Gastrocnemius medialis (tissue), 4 donors: ENCODE results near the gene KRTCAP2. TPM values are rescaled to one million over a fixed set of nuclear protein-coding genes. Genes with fewer than 3 reads are reported as not detected.

ENCODE experiments used
- ATAC-seq, 2 donors: fragments of 150-250 bp; one replicate each; pipeline ENCODE4 v1.9.1; 2016
- DNase-seq, 2 donors: peaks; one replicate each; pipeline ENCODE4 v3.0.0-alpha.2; 2019
- H3K27ac ChIP-seq, 4 donors: fragments of 200-600 bp; sonication (generic); 1 replicate in 1 of 4; 2 replicates in 3 of 4; pipeline ENCODE4 v1.5.1; 2016 to 2018; ENCODE audit warnings: mild to moderate bottlenecking in 2 of 4, moderate library complexity in 1 of 4
- H3K27me3 ChIP-seq, 3 donors: fragments of 200-600 bp; sonication (generic) in 2 of 3; 1 replicate in 1 of 3; 2 replicates in 2 of 3; pipeline versions ENCODE4 v1.5.1 to v1.6.0; 2016 to 2019; ENCODE audit warnings: mild to moderate bottlenecking in 1 of 3, moderate library complexity in 1 of 3
- H3K36me3 ChIP-seq, 2 donors: fragments of 200-600 bp; sonication (generic) in 1 of 2; one replicate each; pipeline ENCODE4 v1.5.1; 2017 to 2018
- H3K4me1 ChIP-seq, 2 donors: fragments of 200-600 bp; sonication (generic) in 1 of 2; one replicate each; pipeline ENCODE4 v1.5.1; 2016 to 2017; ENCODE audit warnings: mild to moderate bottlenecking in 2 of 2
- H3K4me3 ChIP-seq, 4 donors: fragments of 200-600 bp; sonication (generic) in 3 of 4; 1 replicate in 1 of 4; 2 replicates in 3 of 4; pipeline ENCODE4 v1.5.1; 2016 to 2019; ENCODE audit warnings: mild to moderate bottlenecking in 2 of 4
- H3K9me3 ChIP-seq, 3 donors: fragments of 200-600 bp; sonication (generic) in 2 of 3; 1 replicate in 1 of 3; 2 replicates in 2 of 3; pipeline ENCODE4 v1.5.1; 2016 to 2019
- CTCF ChIP-seq, 5 experiments: fragments of 450-650 bp in 3 of 5; fragments of 200-600 bp in 2 of 5; sonication (generic) in 2 of 5; IDR thresholded peaks in 4 of 5; conservative IDR thresholded peaks in 1 of 5; 1 replicate in 4 of 5; 2 replicates in 1 of 5; pipeline ENCODE4 v1.5.1; 2016 to 2019; ENCODE audit warnings: antibody characterized with exemption in 5 of 5, mild to moderate bottlenecking in 3 of 5, moderate library complexity in 3 of 5
- POLR2A ChIP-seq, 2 donors: fragments of 450-650 bp; IDR thresholded peaks; one replicate each; pipeline ENCODE4 v1.6.1; 2017; ENCODE audit warnings: antibody characterized with exemption in 2 of 2, mild to moderate bottlenecking in 2 of 2, moderate library complexity in 2 of 2
- in situ Hi-C, 4 donors: fragments of 200-750 bp; cut with MboI; loops; one replicate each; pipeline versions ENCODE4 v1.15.0 to v1.8.0; 2017; ENCODE audit warnings: low sequenced_read_pairs in 4 of 4
- intact Hi-C: fragments of 100-400 bp; cut with DNase I; formaldehyde crosslinking; loops from one replicate; pipeline ENCODE4 v1.15.1; 2023; ENCODE audit warnings: low total_unique reads
- total RNA-seq, 4 donors: library from RNA; depleted of rRNA; stranded (reverse); fragments of >200 nt; gene quantifications; one replicate each; pipeline versions ENCODE4 v1.1.0 to v1.2.3, GENCODE V29; 2016

The KRTCAP2 gene
- total RNA-seq, 4 donors from 2014 or later, result 59.6 to 102 (median 91.6) TPM

GRCh38 chr1:155125511-155125945 is 47.6 kb downstream of the KRTCAP2 start:
- in situ Hi-C loops, result no loop called here
- Histone ChIP-seq H3K9me3 (no peaks in the 10 kb centered on the region), H3K4me1 (peaks cover 1 to 36% of the 10 kb centered on the region in 2 donors), H3K4me3 (peak overlapping the region in 1 of 4 donors; percentile 88), H3K27me3 (peaks cover 14 to 43% (median 34%) of the 10 kb centered on the region in 3 donors), H3K27ac (peak overlapping the region in 3 of 4 donors; percentile 80 to 100 (median 81)), H3K36me3 (no peaks in the 10 kb centered on the region)
- no peak for DNase-seq
- intact Hi-C loops, result no loop called here
- no peak for ATAC-seq
- TF ChIP-seq POLR2A (IDR thresholded peaks at IDR 0.05) (no peak), CTCF (IDR thresholded peaks at IDR 0.05 in 4 of 5, conservative IDR thresholded peaks at IDR 0.05 in 1 of 5) (no peak)

DNA sequence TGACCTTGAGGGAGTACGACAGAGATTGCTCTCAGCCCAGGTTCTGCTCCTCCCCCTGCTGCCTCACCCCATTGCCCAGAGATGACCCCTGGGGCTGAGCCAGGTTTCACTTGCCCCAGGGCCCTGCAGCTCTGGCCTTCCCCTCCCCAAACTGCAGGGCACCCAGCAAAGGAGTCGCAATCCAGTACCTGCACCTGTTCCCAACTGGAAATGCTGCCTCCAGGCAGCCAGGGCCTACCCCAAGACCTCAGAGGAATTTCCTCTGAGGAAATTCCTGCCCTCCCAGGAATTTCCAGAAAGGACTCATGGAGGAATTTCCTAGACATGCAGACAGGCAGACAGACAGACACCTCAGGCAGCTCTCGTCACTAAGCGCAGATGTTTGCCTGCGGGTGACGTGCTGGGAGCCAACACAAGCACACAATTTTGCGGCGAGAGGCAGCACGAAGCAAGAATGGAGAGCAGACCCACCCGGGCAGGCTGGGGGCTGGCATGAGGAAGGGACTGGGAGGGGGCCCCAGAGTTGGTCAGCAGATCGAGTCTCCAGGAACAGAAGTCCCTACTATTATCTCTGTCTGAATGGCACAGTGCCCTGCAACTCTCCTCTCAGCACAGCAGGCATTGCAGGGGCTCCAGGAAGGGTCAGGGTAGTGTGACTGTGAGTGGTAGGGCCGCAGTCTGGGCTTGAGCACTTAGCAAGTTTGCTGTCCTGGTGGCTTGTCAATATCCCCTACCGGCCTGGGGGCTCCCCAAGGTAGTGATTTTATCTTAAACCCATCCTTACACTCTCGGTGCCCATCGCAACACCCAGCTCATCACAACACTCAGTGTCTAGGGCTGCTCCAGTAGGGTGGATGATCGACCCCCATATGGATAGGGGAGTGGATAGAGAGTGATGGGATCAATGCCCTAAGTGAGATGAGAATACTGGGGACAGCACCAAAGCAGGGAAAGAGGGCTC is 48.3 kb downstream of the KRTCAP2 start:
- Histone ChIP-seq H3K36me3 (no peaks in the 10 kb centered on the region), H3K9me3 (no peaks in the 10 kb centered on the region), H3K4me3 (no peak overlapping the region), H3K4me1 (peaks cover 0 to 30% of the 10 kb centered on the region in 2 donors), H3K27me3 (peaks cover 11 to 37% (median 31%) of the 10 kb centered on the region in 3 donors), H3K27ac (no peak overlapping the region)
- intact Hi-C loops (no loop called here), in situ Hi-C loops (no loop called here)
- ATAC-seq, result no peak
- TF ChIP-seq CTCF (IDR thresholded peaks at IDR 0.05 in 4 of 5, conservative IDR thresholded peaks at IDR 0.05 in 1 of 5) (no peak), POLR2A (IDR thresholded peaks at IDR 0.05) (no peak)
- no peak for DNase-seq

DNA sequence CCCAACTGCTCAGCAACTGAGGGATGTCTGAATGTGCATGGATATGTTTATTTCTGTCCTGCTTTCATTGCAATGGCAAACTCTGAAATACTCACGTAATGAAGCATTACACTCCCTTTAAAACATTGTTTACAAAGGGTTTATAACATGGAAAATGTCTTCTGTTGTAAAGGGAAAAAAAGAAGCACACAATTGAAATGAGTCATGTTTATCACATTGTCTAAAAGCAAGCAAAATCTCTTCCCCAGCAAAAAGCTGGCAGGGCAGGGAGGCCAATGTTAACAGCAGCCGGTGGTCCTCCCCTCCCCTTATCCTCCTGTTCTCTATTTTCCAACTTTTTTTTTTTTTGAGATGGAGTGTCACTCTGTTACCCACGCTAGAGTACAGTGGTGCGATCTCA is 49.3 kb downstream of the KRTCAP2 start:
- H3K9me3 ChIP-seq, result no peaks in the 10 kb centered on the region
- no peak overlapping the region for H3K27ac ChIP-seq
- DNase-seq (no peak), ATAC-seq (no peak)
- in situ Hi-C loops, result no loop called here
- H3K27me3 ChIP-seq, result peaks cover 9 to 31% (median 28%) of the 10 kb centered on the region in 3 donors
- intact Hi-C loops, result no loop called here
- H3K4me3 ChIP-seq, result no peak overlapping the region
- H3K36me3 ChIP-seq, result no peaks in the 10 kb centered on the region
- TF ChIP-seq CTCF (IDR thresholded peaks at IDR 0.05 in 4 of 5, conservative IDR thresholded peaks at IDR 0.05 in 1 of 5), result no peak
- no peak for TF ChIP-seq POLR2A (IDR thresholded peaks at IDR 0.05)
- peaks cover 0 to 27% of the 10 kb centered on the region in 2 donors for H3K4me1 ChIP-seq

- Histone ChIP-seq H3K27ac (no peak overlapping the region), H3K4me1 (peaks cover 0 to 16% of the 10 kb centered on the region in 2 donors), H3K9me3 (no peaks in the 10 kb centered on the region), H3K4me3 (no peak overlapping the region), H3K36me3 (no peaks in the 10 kb centered on the region), H3K27me3 (peaks cover 5 to 18% (median 17%) of the 10 kb centered on the region in 3 donors)
- in situ Hi-C loops, result no loop called here
- intact Hi-C loops, result no loop called here
- TF ChIP-seq POLR2A (IDR thresholded peaks at IDR 0.05) (no peak), CTCF (IDR thresholded peaks at IDR 0.05 in 4 of 5, conservative IDR thresholded peaks at IDR 0.05 in 1 of 5) (no peak)
- no peak for ATAC-seq
- no peak for DNase-seq
Observed at GRCh38 chr1:155122308-155122707, 50.8 kb downstream of the KRTCAP2 start.
